Measurements from ENCODE around the gene OXTR.

OXTR gene

GRCh38 chr3:8769088-8769822 is at the start of gene OXTR:
OXTR (minus strand) TSS chr3:8769613; CDS start chr3:8768187, 1,426 bp downstream.
- no peak for DNase-seq

GRCh38 chr3:8817486-8817885 is 48.1 kb upstream of the OXTR start:
- DNase-seq = no peak

GRCh38 chr3:8816106-8816505 is 46.7 kb upstream of the OXTR start:
- DNase-seq = no peak

- no peak for DNase-seq
Measured at GRCh38 chr3:8813411-8813810, 44.0 kb upstream of the OXTR start.

- no peak for DNase-seq
Measured at GRCh38 chr3:8810561-8810960, 41.1 kb upstream of the OXTR start.

- no peak for DNase-seq
Measured at GRCh38 chr3:8805774-8806173, 36.4 kb upstream of the OXTR start.

- DNase-seq = no peak
Measured at GRCh38 chr3:8802256-8802655, 32.8 kb upstream of the OXTR start.

GRCh38 chr3:8800016-8800415 is 30.6 kb upstream of the OXTR start:
- no peak for DNase-seq

GRCh38 chr3:8794247-8794646 is 24.8 kb upstream of the OXTR start:
- no peak for DNase-seq

GRCh38 chr3:8793242-8793641 is 23.8 kb upstream of the OXTR start:
- DNase-seq = no peak

- DNase-seq = no peak
Measured at GRCh38 chr3:8790529-8790928, 21.1 kb upstream of the OXTR start.

- DNase-seq = no peak
Measured at GRCh38 chr3:8784676-8785435, 15.4 kb upstream of the OXTR start.

GRCh38 chr3:8780279-8780678 is 10.9 kb upstream of the OXTR start:
- peak; percentile 83 for DNase-seq

- DNase-seq = no peak
Measured at GRCh38 chr3:8778475-8778874, 9.1 kb upstream of the OXTR start.

- DNase-seq = no peak
Measured at GRCh38 chr3:8777978-8778267, 8.5 kb upstream of the OXTR start.

GRCh38 chr3:8777201-8777977 is 8.0 kb upstream of the OXTR start:
- peak; percentile 11 for DNase-seq

GRCh38 chr3:8776406-8776805 is 7.0 kb upstream of the OXTR start:
- DNase-seq = no peak

GRCh38 chr3:8775602-8776001 is 6.2 kb upstream of the OXTR start:
- no peak for DNase-seq

- no peak for DNase-seq
Measured at GRCh38 chr3:8775181-8775580, 5.8 kb upstream of the OXTR start.

- no peak for DNase-seq
Measured at GRCh38 chr3:8773941-8774542, 4.6 kb upstream of the OXTR start.

- DNase-seq = no peak
Measured at GRCh38 chr3:8768364-8769087, 887 bp downstream of the OXTR start.

- no peak for DNase-seq
Measured at GRCh38 chr3:8767667-8768363, 1.6 kb downstream of the OXTR start.

Data from MV-4-11 (cell line).